ENCODE data around the gene RBM33.

Gene RBM33

DNA sequence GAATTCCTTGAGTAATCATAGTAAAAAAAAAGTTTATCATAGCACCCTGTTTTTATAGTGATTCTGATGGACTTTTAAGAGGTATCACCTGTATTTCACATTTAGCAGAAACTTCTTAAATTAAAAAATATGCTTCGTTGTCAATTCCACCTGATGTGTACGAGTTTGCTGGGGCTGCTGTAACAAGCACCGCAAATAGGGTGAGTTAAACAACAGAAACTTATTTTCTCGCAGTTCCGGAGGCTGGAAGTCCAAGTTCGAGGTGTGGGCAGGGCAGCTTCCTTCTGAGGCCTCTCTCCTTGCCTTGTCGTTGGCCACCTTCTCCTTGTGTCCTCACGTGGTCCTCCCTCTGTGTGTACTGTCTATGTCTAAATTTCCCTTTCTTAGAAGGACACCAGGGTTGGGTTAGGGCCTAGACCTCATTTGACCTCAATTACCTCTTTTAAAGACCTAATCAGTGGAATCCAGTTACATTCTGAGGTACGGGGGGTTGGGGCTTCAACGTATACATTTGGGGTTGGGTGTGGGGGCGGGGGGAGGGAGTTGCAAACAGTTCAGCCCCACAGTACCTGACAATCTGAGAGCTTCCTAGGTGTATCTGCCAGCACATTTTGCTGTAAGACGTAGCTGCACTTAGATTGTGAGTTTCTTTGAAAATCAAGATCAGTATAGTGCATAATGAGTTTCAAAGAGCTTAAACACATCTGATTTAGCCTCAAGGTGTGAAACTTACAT, 72.7 kb downstream of the RBM33 start:
- Histone ChIP-seq H3K4me2 (ENCODE audit: insufficient read depth, low read length, poor library complexity, severe bottlenecking) (no peak overlapping the region), H2AK5ac (ENCODE audit: low read depth, low read length) (no peak overlapping the region), H2BK15ac (ENCODE audit: low read length) (no peak overlapping the region), H2AFZ (ENCODE audit: low read length) (no peak overlapping the region), H2BK120ac (ENCODE audit: low read depth, low read length) (no peak overlapping the region), H3K23ac (ENCODE audit: low read depth, low read length, poor library complexity) (no peak overlapping the region), H2BK12ac (ENCODE audit: low read length) (no peak overlapping the region), H3K27me3 (ENCODE audit: control insufficient read depth in 3 of 3, insufficient read depth in 3 of 3, low read depth in 1 of 3, low read length in 3 of 3) (no peaks in the 10 kb centered on the region), H3K27ac (replicated peaks; ENCODE audit: low read length) (no peak overlapping the region), H4K8ac (ENCODE audit: low read depth, low read length) (no peak overlapping the region), H3K4ac (ENCODE audit: low read length) (no peak overlapping the region), H3K14ac (ENCODE audit: low read length) (no peak overlapping the region), H2BK5ac (ENCODE audit: low read length) (no peak overlapping the region), H3K36me3 (replicated peaks in 1 of 2; ENCODE audit: control insufficient read depth in 2 of 2, insufficient read depth in 2 of 2, low read length in 2 of 2) (peaks cover 20 to 96% of the 10 kb centered on the region in 2 donors), H3K18ac (ENCODE audit: low read length) (no peak overlapping the region), H3K79me1 (ENCODE audit: low read depth, low read length) (peaks cover 11% of the 10 kb centered on the region), H3K9ac (ENCODE audit: low read depth, low read length, poor library complexity) (no peak overlapping the region), H3K4me1 (ENCODE audit: control insufficient read depth in 2 of 2, insufficient read depth in 1 of 2, low read depth in 1 of 2, low read length in 2 of 2) (peaks cover 0 to 2% of the 10 kb centered on the region in 2 donors), H3K9me3 (replicated peaks in 1 of 2; ENCODE audit: control insufficient read depth in 2 of 2, insufficient read depth in 1 of 2, low read depth in 1 of 2, low read length in 2 of 2) (no peaks in the 10 kb centered on the region), H3K4me3 (ENCODE audit: low read length in 2 of 2) (no peak overlapping the region), H4K91ac (ENCODE audit: low read depth, low read length, poor library complexity) (no peak overlapping the region)
- no CpG with 5 or more reads among the region's 12 CpGs for WGBS, 2 donors (ENCODE audit: extremely low coverage in 2 of 2, insufficient read length in 2 of 2, insufficient replicate concordance in 1 of 2)
- no peak for DNase-seq (ENCODE audit: low spot score)

DNA sequence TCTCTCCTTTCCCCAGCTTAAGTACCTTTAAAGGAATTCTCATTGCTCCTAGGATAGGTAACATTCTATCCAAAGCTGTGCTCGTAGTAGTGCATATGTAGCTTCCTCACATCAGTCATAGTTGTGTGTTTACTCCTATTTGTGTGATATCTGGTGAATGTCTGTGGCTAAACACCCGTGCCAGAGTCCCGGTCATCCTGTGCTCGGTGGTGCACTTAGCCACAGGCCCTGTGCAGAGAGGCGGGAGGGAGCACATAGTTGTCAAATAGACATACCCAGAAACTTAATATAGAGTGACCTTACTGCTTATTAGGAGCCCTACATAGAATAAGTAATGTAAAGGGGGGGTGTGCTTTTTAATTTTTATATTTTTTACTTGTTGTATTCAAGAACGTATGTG, 76.6 kb downstream of the RBM33 start:
- H2BK5ac ChIP-seq (ENCODE audit: low read length): no peak overlapping the region
- no peak overlapping the region for H2AFZ ChIP-seq (ENCODE audit: low read length)
- H3K27ac ChIP-seq (replicated peaks; ENCODE audit: low read length): no peak overlapping the region
- no peak overlapping the region for H2BK120ac ChIP-seq (ENCODE audit: low read depth, low read length)
- no peak overlapping the region for H3K18ac ChIP-seq (ENCODE audit: low read length)
- H2BK12ac ChIP-seq (ENCODE audit: low read length): no peak overlapping the region
- no peak overlapping the region for H3K4me3 ChIP-seq (ENCODE audit: low read length in 2 of 2)
- no peak overlapping the region for H3K14ac ChIP-seq (ENCODE audit: low read length)
- no peaks in the 10 kb centered on the region for H3K27me3 ChIP-seq (ENCODE audit: control insufficient read depth in 3 of 3, insufficient read depth in 3 of 3, low read depth in 1 of 3, low read length in 3 of 3)
- H3K4ac ChIP-seq (ENCODE audit: low read length): no peak overlapping the region
- H2BK15ac ChIP-seq (ENCODE audit: low read length): no peak overlapping the region
- H3K9ac ChIP-seq (ENCODE audit: low read depth, low read length, poor library complexity): no peak overlapping the region
- no peak for DNase-seq (ENCODE audit: low spot score)
- no peak overlapping the region for H4K91ac ChIP-seq (ENCODE audit: low read depth, low read length, poor library complexity)
- H3K79me1 ChIP-seq (ENCODE audit: low read depth, low read length): no peaks in the 10 kb centered on the region
- H2AK5ac ChIP-seq (ENCODE audit: low read depth, low read length): no peak overlapping the region
- no CpG with 5 or more reads among the region's 6 CpGs for WGBS, 2 donors (ENCODE audit: extremely low coverage in 2 of 2, insufficient read length in 2 of 2, insufficient replicate concordance in 1 of 2)
- no peaks in the 10 kb centered on the region for H3K9me3 ChIP-seq (replicated peaks in 1 of 2; ENCODE audit: control insufficient read depth in 2 of 2, insufficient read depth in 1 of 2, low read depth in 1 of 2, low read length in 2 of 2)
- no peak overlapping the region for H3K23ac ChIP-seq (ENCODE audit: low read depth, low read length, poor library complexity)
- H3K4me2 ChIP-seq (ENCODE audit: insufficient read depth, low read length, poor library complexity, severe bottlenecking): no peak overlapping the region
- peaks cover 7 to 78% of the 10 kb centered on the region in 2 donors for H3K36me3 ChIP-seq (replicated peaks in 1 of 2; ENCODE audit: control insufficient read depth in 2 of 2, insufficient read depth in 2 of 2, low read length in 2 of 2)
- H3K4me1 ChIP-seq (ENCODE audit: control insufficient read depth in 2 of 2, insufficient read depth in 1 of 2, low read depth in 1 of 2, low read length in 2 of 2): peaks cover 0 to 2% of the 10 kb centered on the region in 2 donors
- H4K8ac ChIP-seq (ENCODE audit: low read depth, low read length): no peak overlapping the region

DNA sequence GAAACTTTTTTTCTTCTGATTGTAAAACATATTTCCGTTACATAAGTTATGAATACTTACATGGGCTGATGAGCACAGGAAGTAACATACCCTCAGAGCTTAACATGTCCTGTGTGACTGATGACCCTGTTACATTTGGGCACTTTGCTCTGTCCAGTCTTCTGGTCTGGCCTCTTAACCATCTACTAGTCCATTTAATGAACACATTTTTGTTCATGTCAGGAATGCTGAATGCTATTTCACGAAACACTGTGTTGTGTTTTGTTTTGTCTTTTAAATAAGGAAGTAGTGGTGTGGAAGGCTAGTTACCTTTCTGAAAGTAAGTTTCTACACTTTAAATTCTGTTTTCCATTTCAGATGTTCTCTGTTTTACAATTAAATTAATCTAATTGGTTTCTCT, 77.7 kb downstream of the RBM33 start:
- Histone ChIP-seq H3K79me1 (ENCODE audit: low read depth, low read length) (no peaks in the 10 kb centered on the region), H4K8ac (ENCODE audit: low read depth, low read length) (no peak overlapping the region), H2AFZ (ENCODE audit: low read length) (no peak overlapping the region), H3K27me3 (ENCODE audit: control insufficient read depth in 3 of 3, insufficient read depth in 3 of 3, low read depth in 1 of 3, low read length in 3 of 3) (no peaks in the 10 kb centered on the region), H2BK120ac (ENCODE audit: low read depth, low read length) (no peak overlapping the region), H3K18ac (ENCODE audit: low read length) (no peak overlapping the region), H2BK5ac (ENCODE audit: low read length) (no peak overlapping the region), H3K4me1 (ENCODE audit: control insufficient read depth in 2 of 2, insufficient read depth in 1 of 2, low read depth in 1 of 2, low read length in 2 of 2) (peaks cover 0 to under 1% of the 10 kb centered on the region in 2 donors), H3K27ac (replicated peaks; ENCODE audit: low read length) (no peak overlapping the region), H3K36me3 (replicated peaks in 1 of 2; ENCODE audit: control insufficient read depth in 2 of 2, insufficient read depth in 2 of 2, low read length in 2 of 2) (peaks cover 5 to 74% of the 10 kb centered on the region in 2 donors), H3K9ac (ENCODE audit: low read depth, low read length, poor library complexity) (no peak overlapping the region), H2AK5ac (ENCODE audit: low read depth, low read length) (no peak overlapping the region), H2BK12ac (ENCODE audit: low read length) (no peak overlapping the region), H3K23ac (ENCODE audit: low read depth, low read length, poor library complexity) (no peak overlapping the region), H2BK15ac (ENCODE audit: low read length) (no peak overlapping the region), H4K91ac (ENCODE audit: low read depth, low read length, poor library complexity) (no peak overlapping the region), H3K4me3 (ENCODE audit: low read length in 2 of 2) (no peak overlapping the region), H3K9me3 (replicated peaks in 1 of 2; ENCODE audit: control insufficient read depth in 2 of 2, insufficient read depth in 1 of 2, low read depth in 1 of 2, low read length in 2 of 2) (no peaks in the 10 kb centered on the region), H3K4ac (ENCODE audit: low read length) (no peak overlapping the region), H3K14ac (ENCODE audit: low read length) (no peak overlapping the region), H3K4me2 (ENCODE audit: insufficient read depth, low read length, poor library complexity, severe bottlenecking) (no peak overlapping the region)
- DNase-seq (ENCODE audit: low spot score): no peak
- WGBS, 2 donors (ENCODE audit: extremely low coverage in 2 of 2, insufficient read length in 2 of 2, insufficient replicate concordance in 1 of 2): no CpG with 5 or more reads among the region's 2 CpGs

DNA sequence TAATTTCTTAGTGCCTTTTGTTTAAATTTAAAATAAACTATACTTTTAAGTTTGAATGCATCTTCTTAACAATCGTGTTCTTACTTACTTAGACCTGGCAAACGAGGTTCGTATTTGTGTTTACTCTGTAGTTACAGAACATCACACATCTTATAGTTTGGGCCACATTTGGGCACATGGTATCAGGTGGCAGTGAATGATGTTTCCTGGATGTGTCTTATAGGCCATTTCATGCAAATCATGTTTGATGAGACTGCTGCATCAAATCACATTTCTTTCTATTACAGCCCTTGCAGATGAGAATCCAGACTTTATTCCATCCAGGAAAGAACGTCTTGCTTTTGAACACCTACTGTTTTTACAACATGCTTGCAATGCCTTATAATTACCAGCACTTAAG, 78.5 kb downstream of the RBM33 start:
- WGBS, 2 donors (ENCODE audit: extremely low coverage in 2 of 2, insufficient read length in 2 of 2, insufficient replicate concordance in 1 of 2): no CpG with 5 or more reads among the region's 4 CpGs
- Histone ChIP-seq H3K23ac (ENCODE audit: low read depth, low read length, poor library complexity) (no peak overlapping the region), H3K4me3 (ENCODE audit: low read length in 2 of 2) (no peak overlapping the region), H3K27ac (replicated peaks; ENCODE audit: low read length) (no peak overlapping the region), H2AK5ac (ENCODE audit: low read depth, low read length) (no peak overlapping the region), H4K8ac (ENCODE audit: low read depth, low read length) (no peak overlapping the region), H3K4ac (ENCODE audit: low read length) (no peak overlapping the region), H3K4me2 (ENCODE audit: insufficient read depth, low read length, poor library complexity, severe bottlenecking) (no peak overlapping the region), H3K79me1 (ENCODE audit: low read depth, low read length) (no peaks in the 10 kb centered on the region), H3K9me3 (replicated peaks in 1 of 2; ENCODE audit: control insufficient read depth in 2 of 2, insufficient read depth in 1 of 2, low read depth in 1 of 2, low read length in 2 of 2) (no peaks in the 10 kb centered on the region), H4K91ac (ENCODE audit: low read depth, low read length, poor library complexity) (no peak overlapping the region), H2BK5ac (ENCODE audit: low read length) (no peak overlapping the region), H2BK12ac (ENCODE audit: low read length) (no peak overlapping the region), H2AFZ (ENCODE audit: low read length) (no peak overlapping the region), H3K9ac (ENCODE audit: low read depth, low read length, poor library complexity) (no peak overlapping the region), H3K14ac (ENCODE audit: low read length) (no peak overlapping the region), H3K18ac (ENCODE audit: low read length) (no peak overlapping the region), H2BK15ac (ENCODE audit: low read length) (no peak overlapping the region), H3K36me3 (replicated peaks in 1 of 2; ENCODE audit: control insufficient read depth in 2 of 2, insufficient read depth in 2 of 2, low read length in 2 of 2) (peaks cover 4 to 75% of the 10 kb centered on the region in 2 donors), H3K27me3 (ENCODE audit: control insufficient read depth in 3 of 3, insufficient read depth in 3 of 3, low read depth in 1 of 3, low read length in 3 of 3) (no peaks in the 10 kb centered on the region), H3K4me1 (ENCODE audit: control insufficient read depth in 2 of 2, insufficient read depth in 1 of 2, low read depth in 1 of 2, low read length in 2 of 2) (no peaks in the 10 kb centered on the region), H2BK120ac (ENCODE audit: low read depth, low read length) (no peak overlapping the region)
- DNase-seq (ENCODE audit: low spot score): no peak
